Kidney (tissue), 14 donors: ENCODE data around the gene OTOG. TPM values are rescaled to one million over a fixed set of nuclear protein-coding genes. Genes with fewer than 3 reads are reported as not detected.

Source experiments
- DNase-seq, 5 donors: peaks; one replicate each; pipeline ENCODE4 v3.0.0-alpha.2; 2013 to 2020
- FAIRE-seq: peaks from 2 replicates; lab custom pipeline; 2012; peaks lifted over from hg19 to GRCh38; lab: Jason Lieb, UNC
- H3K27ac ChIP-seq, 2 donors: one replicate each; pipeline ENCODE4 v1.7.0; 2013; ENCODE audit warnings: low read depth in 2 of 2, low read length in 2 of 2, inconsistent platforms in 1 of 2
- H3K27me3 ChIP-seq: one replicate; pipeline ENCODE4 v1.7.1; 2013; ENCODE audit warnings: low read length, inconsistent platforms; ENCODE audit not compliant: control insufficient read depth, insufficient read depth
- H3K36me3 ChIP-seq, 3 donors: one replicate each; pipeline versions ENCODE4 v1.7.0 to v1.7.1; 2013; ENCODE audit warnings: low read length in 3 of 3, control low read depth in 1 of 3, inconsistent platforms in 1 of 3; ENCODE audit not compliant: insufficient read depth in 3 of 3, control insufficient read depth in 2 of 3
- H3K4me1 ChIP-seq, 3 donors: one replicate each; pipeline versions ENCODE4 v1.7.0 to v1.7.1; 2013; ENCODE audit warnings: low read length in 3 of 3, inconsistent platforms in 1 of 3, low read depth in 1 of 3; ENCODE audit not compliant: control insufficient read depth in 2 of 3, insufficient read depth in 2 of 3
- H3K4me3 ChIP-seq, 3 donors: one replicate each; pipeline versions ENCODE4 v1.7.0 to v1.8.1; 2013; ENCODE audit warnings: low read length in 3 of 3, control low read depth in 1 of 3, inconsistent platforms in 1 of 3
- H3K9ac ChIP-seq, 3 donors: one replicate each; pipeline versions ENCODE4 v1.7.0 to v1.7.1; 2013; ENCODE audit warnings: low read length in 3 of 3, control low read depth in 1 of 3, inconsistent platforms in 1 of 3
- H3K9me3 ChIP-seq, 3 donors: one replicate each; pipeline versions ENCODE4 v1.7.0 to v1.7.1; 2013; ENCODE audit warnings: low read length in 3 of 3, control low read depth in 1 of 3, inconsistent platforms in 1 of 3; ENCODE audit not compliant: control insufficient read depth in 2 of 3, insufficient read depth in 1 of 3
- intact Hi-C: fragments of 100-400 bp; cut with DNase I; formaldehyde crosslinking; loops from one replicate; pipeline ENCODE4 v1.11.1; 2022
- polyA plus RNA-seq: library from polyadenylated mRNA; stranded (reverse); fragments of 350-450 nt; fragmentation: Illumina TruSeq; extraction: RNeasy Lipid Tissue Mini Kit (QIAGEN cat#74804); gene quantifications from one replicate; pipeline ENCODE4 v1.2.3, GENCODE V29; 2014; ENCODE audit warnings: low read depth, low replicate concordance; ENCODE audit not compliant: insufficient read depth
- total RNA-seq: library from RNA; stranded (reverse); fragmentation: NEBNext Ultra II Directional; extraction: Animal tissue kit (Norgen Biotek cat#: 25700); gene quantifications from one replicate; pipeline ENCODE4 v1.2.1, GENCODE V29; 2021
- TF ChIP-seq, protein P1 (sequence below): IDR thresholded peaks from 3 replicates; pipeline ENCODE4 v1.5.1; 2012; ENCODE audit warnings: mild to moderate bottlenecking, moderate library complexity, borderline replicate concordance; ENCODE audit not compliant: insufficient read depth; ENCODE audit errors: extremely low read depth
- donor health status: control.
- donor health status: control.
- donor health status: control.
- donor health status: control.
- donor health status: control.
- donor health status: DM: yes; HTN: yes; CAD: no.
- donor health status: Normal renal cell carcinoma (clear cell type).

OTOG gene
- total and polyA plus RNA-seq, 2 donors from 2014 or later, result 0.06 TPM; not detected in 1

DNA sequence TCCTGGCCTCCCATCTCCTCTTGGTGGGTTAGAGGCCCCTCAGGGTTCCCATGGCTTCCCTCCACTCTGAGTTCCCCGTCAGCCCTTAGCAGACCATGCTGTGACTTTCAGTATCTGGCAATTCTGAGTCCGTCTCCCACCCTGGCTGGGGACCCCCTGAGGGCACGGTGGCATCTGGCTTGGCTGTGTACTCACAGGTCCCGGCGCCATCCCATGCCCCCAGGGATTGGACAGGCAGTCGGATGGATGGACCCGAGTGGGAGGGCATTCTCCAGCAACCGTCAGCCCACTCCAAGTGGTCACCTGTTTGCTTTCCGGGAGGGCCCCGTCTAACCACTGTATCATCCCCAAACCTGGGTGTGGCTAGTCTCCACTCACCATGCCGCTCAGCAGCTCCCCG lies 46.4 kb upstream of the OTOG start:
- TF ChIP-seq, protein P1, sequence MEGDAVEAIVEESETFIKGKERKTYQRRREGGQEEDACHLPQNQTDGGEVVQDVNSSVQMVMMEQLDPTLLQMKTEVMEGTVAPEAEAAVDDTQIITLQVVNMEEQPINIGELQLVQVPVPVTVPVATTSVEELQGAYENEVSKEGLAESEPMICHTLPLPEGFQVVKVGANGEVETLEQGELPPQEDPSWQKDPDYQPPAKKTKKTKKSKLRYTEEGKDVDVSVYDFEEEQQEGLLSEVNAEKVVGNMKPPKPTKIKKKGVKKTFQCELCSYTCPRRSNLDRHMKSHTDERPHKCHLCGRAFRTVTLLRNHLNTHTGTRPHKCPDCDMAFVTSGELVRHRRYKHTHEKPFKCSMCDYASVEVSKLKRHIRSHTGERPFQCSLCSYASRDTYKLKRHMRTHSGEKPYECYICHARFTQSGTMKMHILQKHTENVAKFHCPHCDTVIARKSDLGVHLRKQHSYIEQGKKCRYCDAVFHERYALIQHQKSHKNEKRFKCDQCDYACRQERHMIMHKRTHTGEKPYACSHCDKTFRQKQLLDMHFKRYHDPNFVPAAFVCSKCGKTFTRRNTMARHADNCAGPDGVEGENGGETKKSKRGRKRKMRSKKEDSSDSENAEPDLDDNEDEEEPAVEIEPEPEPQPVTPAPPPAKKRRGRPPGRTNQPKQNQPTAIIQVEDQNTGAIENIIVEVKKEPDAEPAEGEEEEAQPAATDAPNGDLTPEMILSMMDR, result no peak
- no peak overlapping the region for H3K4me3 ChIP-seq
- DNase-seq (peak in 1 of 5 donors; percentile 65), FAIRE-seq (no peak)
- no peaks in the 10 kb centered on the region for H3K9me3 ChIP-seq
- no peaks in the 10 kb centered on the region for H3K36me3 ChIP-seq
- no peaks in the 10 kb centered on the region for H3K27me3 ChIP-seq
- H3K9ac ChIP-seq, result no peak overlapping the region
- H3K27ac ChIP-seq, result no peak overlapping the region
- peaks cover 0 to 2% (median 0%) of the 10 kb centered on the region in 3 donors for H3K4me1 ChIP-seq
- intact Hi-C loops, result loop anchor here (5.0 kb wide), 1 partner anchor 118 kb away; no protein-coding TSS in a partner anchor

DNA sequence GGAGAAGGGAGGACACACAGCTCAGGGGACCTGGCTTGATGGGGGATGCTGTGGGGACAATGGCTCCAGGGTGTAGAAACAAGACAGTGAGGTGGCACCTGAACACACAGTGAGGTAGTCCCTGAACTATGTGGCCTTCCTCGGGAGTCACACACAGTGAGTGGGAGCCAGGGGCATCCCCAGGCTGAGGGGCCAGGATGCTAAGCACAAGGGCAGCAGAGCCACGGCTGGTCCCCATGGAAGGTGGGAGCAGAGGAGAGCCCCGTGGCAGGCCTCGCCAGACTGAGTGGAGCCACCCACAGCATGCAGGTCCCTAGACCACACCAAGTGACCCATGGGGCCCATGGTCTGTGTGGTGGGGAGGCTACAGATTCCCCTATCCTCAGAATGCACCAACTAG lies 44.4 kb upstream of the OTOG start:
- intact Hi-C loops, result loop anchor here (5.0 kb wide), 1 partner anchor 120 kb away; no protein-coding TSS in a partner anchor
- Histone ChIP-seq H3K9ac (no peak overlapping the region), H3K27me3 (no peaks in the 10 kb centered on the region), H3K4me1 (peaks cover 0 to 2% (median 0%) of the 10 kb centered on the region in 3 donors), H3K4me3 (no peak overlapping the region), H3K27ac (no peak overlapping the region), H3K36me3 (no peaks in the 10 kb centered on the region), H3K9me3 (no peaks in the 10 kb centered on the region)
- DNase-seq (peak in 1 of 5 donors; percentile 71), FAIRE-seq (no peak)
- TF ChIP-seq, protein P1, result no peak

DNA sequence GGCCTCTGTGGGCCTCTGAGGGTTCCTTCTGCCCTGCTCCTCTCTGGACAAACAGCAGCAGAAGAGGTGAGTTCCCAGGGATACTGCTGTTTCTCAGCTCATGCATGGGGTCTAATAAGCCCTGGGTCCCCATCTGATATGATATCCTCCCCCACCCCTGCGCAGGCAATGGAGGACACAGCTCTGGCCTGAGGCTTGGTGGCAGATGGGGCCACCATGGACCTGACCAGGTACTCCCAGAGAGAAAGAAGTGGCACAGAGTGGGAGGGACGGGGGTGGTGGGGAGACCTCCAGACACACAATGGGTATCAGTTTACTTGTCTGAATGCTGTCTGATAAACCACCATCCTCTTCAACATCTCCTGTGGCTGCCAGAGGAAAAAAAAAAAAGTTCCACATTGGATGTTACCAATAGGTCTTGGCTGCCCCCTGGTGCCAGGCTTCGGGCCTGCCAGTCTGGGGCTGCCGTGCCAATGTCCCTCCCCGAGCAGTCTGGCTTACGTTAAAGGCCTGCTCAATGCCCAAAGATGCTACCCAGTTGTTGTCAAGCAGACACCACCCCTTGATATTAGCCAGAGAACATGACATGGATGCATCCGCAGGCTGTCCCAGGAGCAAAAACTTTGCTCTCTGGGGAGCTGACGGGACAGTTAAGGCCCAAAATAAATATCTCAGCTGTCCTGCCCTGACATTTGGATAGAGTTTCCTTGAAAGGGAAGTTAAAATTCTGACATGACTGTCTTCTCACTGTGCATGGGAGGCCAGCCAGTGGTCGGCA lies 42.5 kb upstream of the OTOG start:
- no peak overlapping the region for H3K9ac ChIP-seq
- FAIRE-seq, result no peak
- intact Hi-C loops, result loop anchor here (5.0 kb wide), 1 partner anchor 122 kb away; no protein-coding TSS in a partner anchor

More for the DNA sequence above, 42.5 kb upstream of the OTOG start:
- TF ChIP-seq, protein P1, result peak; percentile 87
- Histone ChIP-seq H3K36me3 (no peaks in the 10 kb centered on the region), H3K4me1 (peaks cover 0 to 9% (median 0%) of the 10 kb centered on the region in 3 donors), H3K4me3 (no peak overlapping the region), H3K27me3 (no peaks in the 10 kb centered on the region), H3K27ac (no peak overlapping the region), H3K9me3 (no peaks in the 10 kb centered on the region)
- DNase-seq, result peak; percentile 77 to 91 (median 83)
